GM12874 (cell line): ENCODE data around the gene FYN.

Source experiments
- CTCF ChIP-seq: IDR thresholded peaks from 2 replicates; pipeline ENCODE4 v1.5.1; 2011; ENCODE audit warnings: low read depth, mild to moderate bottlenecking, control low read depth, low read length, moderate library complexity; ENCODE audit not compliant: insufficient read depth

The FYN gene

GRCh38 chr6:111846492-111847409 lies 26.5 kb downstream of the FYN start:
- no peak for TF ChIP-seq CTCF

- TF ChIP-seq CTCF, result no peak
Observed at GRCh38 chr6:111846066-111846465, 27.2 kb downstream of the FYN start.

DNA sequence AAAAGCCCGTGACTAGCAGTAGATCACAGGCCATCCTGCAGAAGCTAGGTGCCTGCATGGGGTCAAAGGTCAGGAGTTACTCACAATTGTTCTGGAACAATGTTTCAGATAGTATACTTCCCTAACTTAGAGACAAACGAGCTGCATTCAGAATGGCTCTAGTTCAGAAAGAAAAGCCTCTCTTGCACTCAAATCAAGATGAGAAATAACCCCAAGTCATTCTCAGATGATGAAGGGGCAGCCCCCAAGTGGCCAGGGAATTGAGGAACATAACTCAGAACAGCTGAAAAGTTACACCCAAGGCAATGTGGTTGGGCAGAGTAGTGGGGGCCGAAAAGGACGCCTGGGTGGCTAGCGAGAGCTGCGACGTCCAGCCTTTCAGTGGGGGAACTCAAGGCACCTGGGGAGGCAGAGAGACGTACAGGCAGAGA lies 27.8 kb downstream of the FYN start:
- no peak for TF ChIP-seq CTCF

DNA sequence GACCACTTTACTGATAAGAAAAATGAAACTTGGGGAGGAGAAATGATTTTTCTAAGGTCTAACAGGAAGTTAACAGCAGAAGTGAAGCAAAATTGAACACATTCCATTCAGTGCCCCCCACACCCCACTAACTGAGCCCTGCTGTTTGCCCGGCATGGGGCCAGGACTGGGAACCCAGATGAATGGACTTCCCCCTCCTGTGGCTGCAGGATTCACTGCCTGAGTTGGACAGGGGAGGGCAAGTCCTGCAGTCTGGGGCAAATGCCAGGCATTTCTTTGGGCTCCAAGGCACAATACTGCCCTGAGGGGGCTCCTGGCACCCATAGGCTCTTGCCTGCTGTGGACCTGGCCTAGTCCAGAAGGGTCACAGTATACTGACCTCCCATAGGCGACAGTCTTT lies 28.3 kb downstream of the FYN start:
- no peak for TF ChIP-seq CTCF

GRCh38 chr6:111844376-111844775 lies 28.9 kb downstream of the FYN start:
- no peak for TF ChIP-seq CTCF

DNA sequence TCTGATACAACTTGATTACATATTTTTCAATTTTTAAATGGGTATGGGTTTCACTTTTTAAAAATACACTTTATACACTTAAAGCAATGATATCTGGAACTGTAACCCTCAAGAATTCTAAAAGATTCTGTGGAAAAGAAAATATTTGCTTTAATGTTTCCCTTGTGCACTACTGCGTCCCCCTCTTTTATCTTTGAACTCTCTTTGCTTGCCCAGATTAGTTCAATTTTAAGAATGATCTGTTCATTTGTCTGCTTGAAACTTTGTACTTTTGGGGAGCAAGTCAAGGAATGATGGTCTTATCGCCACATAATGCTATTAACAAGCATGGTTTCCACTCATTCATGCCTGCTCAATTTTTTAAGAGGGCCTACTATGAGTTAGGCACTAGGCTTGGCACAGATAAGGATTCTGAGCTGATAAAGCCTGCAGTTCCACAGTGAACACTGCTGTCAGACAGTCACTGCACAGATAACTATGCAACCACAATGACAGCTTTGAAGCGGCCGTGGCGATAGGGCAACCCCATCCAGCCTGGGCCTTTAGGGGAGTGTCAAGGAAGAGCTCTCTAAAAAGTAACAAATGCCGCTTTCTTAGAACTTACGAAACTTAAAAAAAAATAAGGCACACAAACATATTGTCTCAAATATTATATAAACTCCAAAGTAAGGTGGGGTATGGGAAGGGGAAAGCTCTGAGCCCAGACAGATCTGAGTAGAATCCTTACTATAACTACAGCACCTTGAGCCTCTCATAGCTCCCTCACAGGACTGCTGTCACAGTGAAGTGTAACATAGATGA lies 29.7 kb downstream of the FYN start:
- TF ChIP-seq CTCF, result no peak

DNA sequence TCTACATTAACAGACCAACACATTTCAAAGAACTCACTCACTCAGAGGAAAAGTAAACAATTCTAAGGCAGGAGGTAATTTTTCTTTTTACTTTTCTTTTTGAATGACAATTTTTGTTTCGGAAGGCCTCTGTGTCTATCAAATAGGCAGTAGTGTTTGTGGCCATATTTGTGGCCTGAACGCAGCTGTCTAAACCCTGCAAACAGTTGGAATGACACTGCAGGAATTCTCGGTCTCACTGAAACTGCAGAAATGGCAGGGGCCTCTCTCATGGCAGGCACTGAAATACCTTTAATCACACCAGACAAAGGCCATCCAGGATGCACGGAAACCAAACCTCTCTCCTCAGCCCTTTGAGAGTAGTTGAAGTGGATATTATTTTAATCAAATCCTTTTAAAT lies 30.4 kb downstream of the FYN start:
- TF ChIP-seq CTCF, result no peak
